HepG2 (cell line): Measurements from ENCODE around the gene DLEC1. TPM values are rescaled to one million over a fixed set of nuclear protein-coding genes. Genes with fewer than 3 reads are reported as not detected.
"Not testable (repeated sequence)": the region's sequence is repeated elsewhere in the genome, so short reads cannot be mapped to it uniquely, and the experiment has no call there.

ENCODE experiments used
- ATAC-seq: fragments of 200-7000 bp; cut with Tn5 transposase; 3 replicates; pipeline ENCODE4 v1.9.1; 2020; ENCODE audit warnings: mild to moderate bottlenecking, moderate library complexity
- BruUV-seq: library from RNA; stranded (reverse); fragments of 400-500 nt; replicated peaks from 2 replicates; lab custom pipeline; 2021; lab: Mats Ljungman, UMichigan
- CTCF ChIA-PET: fragments of 300-600 bp; formaldehyde crosslinking; extraction: SDS; loops from one replicate; lab custom pipeline; 2021; ENCODE audit warnings: low total read pairs, inconsistent platforms, low intra/inter-chr PET ratio; lab: Yijun Ruan, JAX
- POLR2A ChIA-PET: fragments of 350-600 bp; sonication (Branson Sonifier 250); formaldehyde crosslinking; loops from one replicate; lab custom pipeline; 2020; ENCODE audit warnings: antibody characterized with exemption, inconsistent platforms; lab: Yijun Ruan, JAX
- DNase-seq: peaks from one replicate; pipeline ENCODE4 v3.0.0-alpha.2; 2015; ENCODE audit warnings: low spot score
- FAIRE-seq: peaks from 3 replicates; lab custom pipeline; 2011; peaks lifted over from hg19 to GRCh38; lab: Jason Lieb, UNC
- H2AFZ ChIP-seq: one replicate; pipeline ENCODE4 v1.6.1; 2011; ENCODE audit warnings: low read length, inconsistent platforms
- H3K27ac ChIP-seq: fragments of 300-600 bp; 3 replicates; pipeline ENCODE4 v1.8.0; 2011; ENCODE audit warnings: mixed run types, mild to moderate bottlenecking, mixed read lengths, low read length, inconsistent platforms; ENCODE audit not compliant: insufficient read depth; ENCODE audit errors: extremely low read length
- H3K27me3 ChIP-seq, 2 experiments: fragments of 200-600 bp in 1 of 2; 2 replicates in 1 of 2; 3 replicates in 1 of 2; pipeline versions ENCODE4 v1.6.0 to v1.8.0; 2011; ENCODE audit warnings: low read length in 2 of 2, mild to moderate bottlenecking in 2 of 2, moderate library complexity in 2 of 2, inconsistent platforms in 1 of 2; ENCODE audit not compliant: insufficient read depth in 2 of 2, control insufficient read depth in 1 of 2
- H3K36me3 ChIP-seq, 2 experiments: fragments of 200-600 bp in 1 of 2; replicated peaks in 1 of 2; 2 replicates in 1 of 2; 3 replicates in 1 of 2; pipeline versions ENCODE4 v1.5.1 to v1.8.0; 2011; ENCODE audit warnings: low read length in 2 of 2, inconsistent platforms in 1 of 2; ENCODE audit not compliant: insufficient read depth in 2 of 2, control insufficient read depth in 1 of 2
- H3K4me1 ChIP-seq: 2 replicates; pipeline ENCODE4 v1.5.1; 2012; ENCODE audit warnings: low read length, inconsistent platforms; ENCODE audit not compliant: insufficient read depth
- H3K4me2 ChIP-seq: 2 replicates; pipeline ENCODE4 v1.6.0; 2011; ENCODE audit warnings: low read depth, low read length, inconsistent platforms
- H3K4me3 ChIP-seq, 3 experiments: fragments of 200-600 bp in 1 of 3; sonication (generic), shearing (Covaris generic) in 1 of 3; replicated peaks in 1 of 3; 2 replicates each; pipeline ENCODE4 v1.5.1; 2011 to 2016; ENCODE audit warnings: low read length in 3 of 3, inconsistent platforms in 2 of 3, low read depth in 2 of 3, mild to moderate bottlenecking in 2 of 3, control low read depth in 1 of 3, mixed read lengths in 1 of 3; ENCODE audit not compliant: insufficient read depth in 1 of 3
- H3K79me2 ChIP-seq: one replicate; pipeline ENCODE4 v1.6.1; 2011; ENCODE audit warnings: low read length, inconsistent platforms; ENCODE audit not compliant: insufficient read depth
- H3K9ac ChIP-seq: 2 replicates; pipeline ENCODE4 v1.6.0; 2011; ENCODE audit warnings: mild to moderate bottlenecking, low read depth, low read length, inconsistent platforms; ENCODE audit not compliant: insufficient read depth
- H3K9me3 ChIP-seq: 2 replicates; pipeline ENCODE4 v1.5.1; 2012; ENCODE audit warnings: mild to moderate bottlenecking, low read length
- H4K20me1 ChIP-seq: 2 replicates; pipeline ENCODE4 v1.6.0; 2011; ENCODE audit warnings: inconsistent platforms, mild to moderate bottlenecking, low read length, moderate library complexity; ENCODE audit not compliant: insufficient read depth
- HNRNPUL1 ChIP-seq: fragments of 200-400 bp; formaldehyde crosslinking; IDR thresholded peaks from 2 replicates; pipeline ENCODE4 v1.6.1; 2017; ENCODE audit warnings: low read depth, mild to moderate bottlenecking, low read length, moderate library complexity
- KLF6 ChIP-seq: IDR thresholded peaks from 2 replicates; pipeline ENCODE4 v1.8.0; 2016; ENCODE audit warnings: missing biosample characterization, missing genetic modification reagents
- MTF1 ChIP-seq: sonication (generic); formaldehyde crosslinking; IDR thresholded peaks from 2 replicates; pipeline ENCODE4 v1.5.0; 2020; ENCODE audit warnings: missing genetic modification reagents
- RFXAP ChIP-seq: sonication (generic); formaldehyde crosslinking; IDR thresholded peaks from 2 replicates; pipeline ENCODE4 v1.4.0; 2020; ENCODE audit warnings: missing genetic modification reagents, borderline replicate concordance
- SPEN ChIP-seq: sonication (generic); formaldehyde crosslinking; IDR thresholded peaks from 2 replicates; pipeline ENCODE4 v1.5.1; 2020; ENCODE audit warnings: low read depth, mild to moderate bottlenecking, missing genetic modification reagents
- ZFYVE20 ChIP-seq: sonication (generic); formaldehyde crosslinking; IDR thresholded peaks from 2 replicates; pipeline ENCODE4 v1.8.0; 2023; ENCODE audit warnings: low read depth, mild to moderate bottlenecking, moderate library complexity, missing genetic modification reagents, borderline replicate concordance
- ZNF616 ChIP-seq: sonication (generic); formaldehyde crosslinking; IDR thresholded peaks from 2 replicates; pipeline ENCODE4 v1.5.0; 2020; ENCODE audit warnings: low read depth, mild to moderate bottlenecking, missing genetic modification reagents
- ZNF766 ChIP-seq: sonication (generic); formaldehyde crosslinking; IDR thresholded peaks from 2 replicates; pipeline ENCODE4 v1.5.0; 2020; ENCODE audit warnings: missing genetic modification reagents, borderline replicate concordance
- ZSCAN25 ChIP-seq: sonication (generic); formaldehyde crosslinking; IDR thresholded peaks from 2 replicates; pipeline ENCODE4 v1.8.0; 2022; ENCODE audit warnings: mild to moderate bottlenecking, missing genetic modification reagents
- WGBS: methylation state at CpG from one replicate; pipeline ENCODE4 v1.1.6; 2017; ENCODE audit warnings: low lambda C conversion rate; 5-methylcytosine and 5-hydroxymethylcytosine counted together
- in situ Hi-C: cut with HindIII; loops from 2 replicates; pipeline ENCODE4 v1.10.0; 2017; ENCODE audit warnings: low pct_unique_long_range_greater_than_20kb; ENCODE audit not compliant: extremely low pct_ligation_motif_present
- intact Hi-C: fragments of 100-400 bp; cut with micrococcal nuclease; formaldehyde crosslinking; loops from one replicate; pipeline ENCODE4 v1.10.0; 2022; ENCODE audit not compliant: unreplicated experiment
- polyA plus RNA-seq, 8 experiments: library from polyadenylated mRNA; depleted of rRNA in 3 of 8; stranded (reverse) in 7 of 8; unstranded in 1 of 8; fragments of >200 nt; fragmentation: Illumina TruSeq in 4 of 8; extraction: Trizol in 4 of 8; gene quantifications; 2 replicates each; pipeline versions ENCODE4 v1.2.1 to v1.2.3, GENCODE V29; 2011 to 2016; ENCODE audit warnings: low read depth in 4 of 8, missing spikeins in 1 of 8, mixed read lengths in 1 of 8; ENCODE audit not compliant: insufficient read depth in 1 of 8
- total RNA-seq, 5 experiments: library from RNA; depleted of rRNA; stranded (reverse); fragments of >200 nt; fragmentation: Illumina TruSeq; extraction: Trizol; gene quantifications; 2 replicates each; pipeline ENCODE4 v1.2.3, GENCODE V29; 2016; ENCODE audit warnings: low read depth in 1 of 5
- TF ChIP-seq, protein P1 (sequence below): sonication (generic); formaldehyde crosslinking; IDR thresholded peaks from 2 replicates; pipeline ENCODE4 v1.5.1; 2020; ENCODE audit warnings: mild to moderate bottlenecking, missing genetic modification reagents
- TF ChIP-seq, protein P2 (sequence below): sonication (generic); formaldehyde crosslinking; IDR thresholded peaks from 2 replicates; pipeline ENCODE4 v1.4.0; 2020; ENCODE audit warnings: missing genetic modification reagents
- TF ChIP-seq, protein P3 (sequence below): sonication (generic); formaldehyde crosslinking; conservative IDR thresholded peaks from 2 replicates; pipeline ENCODE4 v1.5.0; 2020; ENCODE audit warnings: missing genetic modification reagents

Gene DLEC1
- total and polyA plus RNA-seq, 2 of the 13 experiments (the other 11 are each of a cell fraction or from before 2014, with no cell fraction given), result 0.09 TPM; not detected in 1

DNA sequence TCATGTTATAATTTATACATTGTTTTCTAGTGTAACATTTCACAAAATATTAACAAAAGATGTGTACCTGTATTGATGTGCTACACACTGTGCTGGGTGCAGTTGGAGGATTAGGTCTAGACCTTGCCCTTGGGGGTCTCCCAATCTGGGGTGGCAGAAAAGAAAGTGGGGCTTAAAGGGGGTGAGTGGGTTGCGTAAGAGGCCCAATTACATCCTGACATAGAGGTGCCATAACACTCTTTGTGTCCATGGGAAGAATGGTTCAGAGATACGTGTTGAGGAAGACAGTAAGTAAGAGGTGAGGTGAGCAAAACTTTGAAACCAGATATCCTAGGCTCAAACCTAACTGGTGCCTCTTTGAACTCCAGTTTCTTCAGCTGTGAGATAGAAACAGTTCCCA, 31.0 kb downstream of the DLEC1 start:
- Histone ChIP-seq H3K9me3 (no peaks in the 10 kb centered on the region), H3K27ac (no peak overlapping the region), H2AFZ (no peak overlapping the region), H3K79me2 (no peaks in the 10 kb centered on the region), H3K9ac (no peak overlapping the region), H3K27me3 (peaks cover 0 to 6% of the 10 kb centered on the region in 2 experiments; a peak in 1 of 5 replicates), H4K20me1 (no peaks in the 10 kb centered on the region), H3K36me3 (no peaks in the 10 kb centered on the region), H3K4me2 (no peak overlapping the region), H3K4me3 (no peak overlapping the region), H3K4me1 (no peaks in the 10 kb centered on the region)
- no peak for TF ChIP-seq RFXAP (CRISPR knock-in tag)
- no peak for TF ChIP-seq MTF1
- no peak for TF ChIP-seq ZNF616
- TF ChIP-seq, protein P1, sequence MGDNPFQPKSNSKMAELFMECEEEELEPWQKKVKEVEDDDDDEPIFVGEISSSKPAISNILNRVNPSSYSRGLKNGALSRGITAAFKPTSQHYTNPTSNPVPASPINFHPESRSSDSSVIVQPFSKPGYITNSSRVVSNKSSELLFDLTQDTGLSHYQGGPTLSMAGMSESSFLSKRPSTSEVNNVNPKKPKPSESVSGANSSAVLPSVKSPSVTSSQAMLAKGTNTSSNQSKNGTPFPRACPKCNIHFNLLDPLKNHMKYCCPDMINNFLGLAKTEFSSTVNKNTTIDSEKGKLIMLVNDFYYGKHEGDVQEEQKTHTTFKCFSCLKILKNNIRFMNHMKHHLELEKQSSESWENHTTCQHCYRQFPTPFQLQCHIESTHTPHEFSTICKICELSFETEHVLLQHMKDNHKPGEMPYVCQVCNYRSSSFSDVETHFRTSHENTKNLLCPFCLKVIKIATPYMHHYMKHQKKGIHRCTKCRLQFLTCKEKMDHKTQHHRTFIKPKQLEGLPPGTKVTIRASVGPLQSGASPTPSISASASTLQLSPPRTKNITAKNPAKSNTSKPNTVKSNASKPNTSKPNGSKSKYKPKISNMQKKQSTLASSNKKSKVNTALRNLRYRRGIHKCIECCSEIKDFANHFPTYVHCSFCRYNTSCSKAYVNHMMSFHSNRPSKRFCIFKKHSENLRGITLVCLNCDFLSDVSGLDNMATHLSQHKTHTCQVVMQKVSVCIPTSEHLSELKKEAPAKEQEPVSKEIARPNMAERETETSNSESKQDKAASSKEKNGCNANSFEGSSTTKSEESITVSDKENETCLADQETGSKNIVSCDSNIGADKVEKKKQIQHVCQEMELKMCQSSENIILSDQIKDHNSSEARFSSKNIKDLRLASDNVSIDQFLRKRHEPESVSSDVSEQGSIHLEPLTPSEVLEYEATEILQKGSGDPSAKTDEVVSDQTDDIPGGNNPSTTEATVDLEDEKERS, result no peak
- no peak for TF ChIP-seq ZFYVE20 (CRISPR knock-in tag)
- no peak for TF ChIP-seq HNRNPUL1
- TF ChIP-seq ZNF766, result no peak
- TF ChIP-seq KLF6 (CRISPR knock-in tag), result no peak
- no peak for TF ChIP-seq SPEN (CRISPR knock-in tag)
- TF ChIP-seq, protein P2, sequence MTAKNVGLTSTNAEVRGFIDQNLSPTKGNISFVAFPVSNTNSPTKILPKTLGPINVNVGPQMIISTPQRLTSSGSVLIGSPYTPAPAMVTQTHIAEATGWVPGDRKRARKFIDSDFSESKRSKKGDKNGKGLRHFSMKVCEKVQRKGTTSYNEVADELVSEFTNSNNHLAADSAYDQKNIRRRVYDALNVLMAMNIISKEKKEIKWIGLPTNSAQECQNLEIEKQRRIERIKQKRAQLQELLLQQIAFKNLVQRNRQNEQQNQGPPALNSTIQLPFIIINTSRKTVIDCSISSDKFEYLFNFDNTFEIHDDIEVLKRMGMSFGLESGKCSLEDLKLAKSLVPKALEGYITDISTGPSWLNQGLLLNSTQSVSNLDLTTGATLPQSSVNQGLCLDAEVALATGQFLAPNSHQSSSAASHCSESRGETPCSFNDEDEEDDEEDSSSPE (CRISPR knock-in tag), result no peak
- TF ChIP-seq, protein P3, sequence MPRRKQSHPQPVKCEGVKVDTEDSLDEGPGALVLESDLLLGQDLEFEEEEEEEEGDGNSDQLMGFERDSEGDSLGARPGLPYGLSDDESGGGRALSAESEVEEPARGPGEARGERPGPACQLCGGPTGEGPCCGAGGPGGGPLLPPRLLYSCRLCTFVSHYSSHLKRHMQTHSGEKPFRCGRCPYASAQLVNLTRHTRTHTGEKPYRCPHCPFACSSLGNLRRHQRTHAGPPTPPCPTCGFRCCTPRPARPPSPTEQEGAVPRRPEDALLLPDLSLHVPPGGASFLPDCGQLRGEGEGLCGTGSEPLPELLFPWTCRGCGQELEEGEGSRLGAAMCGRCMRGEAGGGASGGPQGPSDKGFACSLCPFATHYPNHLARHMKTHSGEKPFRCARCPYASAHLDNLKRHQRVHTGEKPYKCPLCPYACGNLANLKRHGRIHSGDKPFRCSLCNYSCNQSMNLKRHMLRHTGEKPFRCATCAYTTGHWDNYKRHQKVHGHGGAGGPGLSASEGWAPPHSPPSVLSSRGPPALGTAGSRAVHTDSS, result no peak
- no peak for TF ChIP-seq ZSCAN25 (CRISPR knock-in tag)
- BruUV-seq, result no TSS peak
- DNase-seq (no peak), FAIRE-seq (no peak), ATAC-seq (no peak)
- WGBS, result 26% methylated on average over 2 of the region's 2 CpGs
- in situ Hi-C loops, result no loop called here
- POLR2A ChIA-PET, result no interaction called here
- intact Hi-C loops, result no loop called here
- CTCF ChIA-PET, result no interaction called here

DNA sequence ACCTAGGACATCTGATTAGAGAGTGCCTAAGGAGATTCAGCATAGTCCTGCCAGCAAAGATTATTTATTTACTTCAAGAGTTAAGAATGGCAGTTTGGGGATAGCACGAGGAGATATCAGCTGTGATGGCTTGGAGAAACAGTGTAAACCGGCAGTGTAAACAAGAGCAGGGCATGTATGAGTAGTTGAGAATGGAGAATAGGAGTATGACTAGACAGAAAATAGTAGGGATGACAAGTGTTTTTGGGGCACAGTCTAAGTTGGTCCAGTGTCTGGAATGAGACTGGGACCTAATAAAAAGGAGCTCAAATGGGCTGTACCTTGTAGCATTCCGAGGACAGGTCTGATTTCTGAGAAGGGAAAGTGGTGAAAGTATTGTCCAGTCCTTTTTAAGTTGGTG, 38.1 kb downstream of the DLEC1 start:
- H2AFZ ChIP-seq, H3K79me2 ChIP-seq, H3K27me3 ChIP-seq, H3K9me3 ChIP-seq, POLR2A ChIA-PET, DNase-seq, H3K4me3 ChIP-seq, FAIRE-seq, H3K4me2 ChIP-seq, H3K9ac ChIP-seq, ATAC-seq, CTCF ChIA-PET, BruUV-seq, in situ Hi-C loops, H3K4me1 ChIP-seq, H4K20me1 ChIP-seq, H3K36me3 ChIP-seq, H3K27ac ChIP-seq, intact Hi-C loops: not testable (repeated sequence)
- 16% methylated on average over 3 of the region's 3 CpGs for WGBS
